Stimulated activated CD8-positive, alpha-beta memory T cell treated with anti-CD3 and anti-CD28 coated beads, Interleukin-4, amount 100 ng/mL, for 24 hours (primary cell): Measurements from ENCODE around the gene TMEM175.
"Not testable (repeated sequence)": the region's sequence is repeated elsewhere in the genome, so short reads cannot be mapped to it uniquely, and the experiment has no call there.

Experiments used
- DNase-seq: peaks from one replicate; pipeline ENCODE4 v3.0.0-alpha.2; 2020; ENCODE audit warnings: low read depth

Gene TMEM175

DNA sequence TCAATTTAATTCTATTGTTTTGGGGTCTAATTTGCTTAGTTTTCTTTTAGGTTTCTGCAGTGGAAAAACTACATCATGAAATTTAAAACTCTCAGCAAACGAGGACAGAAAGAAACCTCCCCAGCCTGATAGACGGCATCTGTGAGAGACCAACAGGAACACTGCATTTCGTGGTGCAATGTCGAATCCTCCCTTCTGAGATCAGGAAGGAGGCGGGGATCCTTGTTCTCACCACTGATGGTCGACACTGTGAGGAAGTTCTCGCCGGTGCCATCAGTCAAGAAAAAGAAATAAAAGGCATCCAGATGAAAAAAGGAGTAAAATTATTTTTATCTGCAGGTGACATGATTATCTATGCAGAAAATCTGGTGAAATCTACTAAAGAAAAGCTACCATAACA lies 16.7 kb upstream of the TMEM175 start:
- no peak for DNase-seq

DNA sequence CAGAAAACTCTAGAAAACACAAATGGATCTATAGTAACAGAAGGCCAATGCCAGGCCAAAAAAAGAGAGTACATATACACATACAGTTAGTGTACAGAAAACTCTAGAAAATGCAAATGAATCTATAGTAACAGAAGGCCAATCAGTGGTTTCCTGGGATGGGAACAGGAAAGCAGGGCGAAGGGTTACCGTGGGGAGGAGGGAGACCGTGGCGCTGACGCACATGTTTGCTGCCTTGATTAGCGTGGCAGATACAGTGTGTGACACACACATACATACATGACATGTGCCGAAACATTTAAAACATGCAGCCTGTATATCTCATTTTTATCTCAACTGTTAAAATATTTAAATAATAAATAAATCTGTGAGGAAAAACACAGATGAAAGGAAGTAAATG lies 14.8 kb upstream of the TMEM175 start:
- DNase-seq = no peak

DNA sequence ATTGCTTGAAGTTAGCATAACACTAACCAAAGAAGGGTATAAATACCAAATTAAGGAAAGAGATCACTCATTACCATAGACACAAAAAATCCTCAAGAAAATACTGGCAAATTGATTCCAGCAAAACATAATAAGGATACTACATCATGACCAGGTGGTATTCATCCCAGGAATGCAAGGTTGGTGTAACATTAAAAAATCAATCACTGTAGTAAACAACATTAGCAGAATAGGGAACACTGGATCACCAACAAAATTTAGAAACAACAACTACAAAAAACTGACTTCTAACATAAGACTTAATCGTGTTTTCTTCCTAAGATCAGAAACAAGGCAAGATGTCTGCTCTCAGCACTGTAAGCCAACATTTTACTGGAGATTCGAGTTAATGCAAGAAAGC lies 14.3 kb upstream of the TMEM175 start:
- DNase-seq = no peak

DNA sequence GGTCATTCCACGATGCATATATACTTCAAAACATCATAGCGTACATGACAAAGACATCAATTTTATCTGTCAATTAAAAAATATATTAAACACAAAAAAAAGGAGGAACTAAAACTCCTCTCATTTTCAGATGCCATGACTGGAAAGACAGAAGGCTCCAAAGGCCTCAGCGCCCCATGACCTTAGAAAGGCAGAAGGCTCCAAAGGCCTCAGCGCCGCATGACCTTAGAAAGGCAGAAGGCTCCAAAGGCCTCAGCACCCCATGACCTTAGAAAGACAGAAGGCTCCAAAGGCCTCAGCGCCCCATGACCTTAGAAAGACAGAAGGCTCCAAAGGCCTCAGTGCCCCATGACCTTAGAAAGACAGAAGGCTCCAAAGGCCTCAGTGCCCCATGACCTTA lies 13.7 kb upstream of the TMEM175 start:
- DNase-seq = not testable (repeated sequence)

DNA sequence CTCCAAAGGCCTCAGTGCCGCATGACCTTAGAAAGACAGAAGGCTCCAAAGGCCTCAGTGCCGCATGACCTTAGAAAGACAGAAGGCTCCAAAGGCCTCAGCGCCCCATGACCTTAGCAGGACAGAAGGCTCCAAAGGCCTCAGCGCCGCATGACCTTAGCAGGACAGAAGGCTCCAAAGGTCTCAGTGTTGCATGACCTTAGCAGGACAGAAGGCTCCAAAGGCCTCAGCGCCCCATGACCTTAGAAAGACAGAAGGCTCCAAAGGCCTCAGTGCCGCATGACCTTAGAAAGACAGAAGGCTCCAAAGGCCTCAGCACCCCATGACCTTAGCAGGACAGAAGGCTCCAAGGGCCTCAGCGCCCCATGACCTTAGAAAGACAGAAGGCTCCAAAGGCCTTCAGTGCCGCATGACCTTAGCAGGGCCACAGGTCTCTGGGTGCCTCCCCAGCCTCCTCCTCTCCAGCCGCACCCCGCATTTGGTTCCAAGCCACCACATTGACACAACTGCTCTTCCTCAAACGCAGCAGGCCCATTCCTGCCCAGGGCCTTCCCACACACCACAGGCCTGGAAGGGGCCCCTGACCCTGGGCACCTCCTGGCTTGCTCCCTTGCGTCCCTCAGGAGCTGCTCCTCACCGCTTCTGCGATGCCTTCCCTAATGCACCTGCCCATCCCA lies 13.1 kb upstream of the TMEM175 start:
- not testable (repeated sequence) for DNase-seq

DNA sequence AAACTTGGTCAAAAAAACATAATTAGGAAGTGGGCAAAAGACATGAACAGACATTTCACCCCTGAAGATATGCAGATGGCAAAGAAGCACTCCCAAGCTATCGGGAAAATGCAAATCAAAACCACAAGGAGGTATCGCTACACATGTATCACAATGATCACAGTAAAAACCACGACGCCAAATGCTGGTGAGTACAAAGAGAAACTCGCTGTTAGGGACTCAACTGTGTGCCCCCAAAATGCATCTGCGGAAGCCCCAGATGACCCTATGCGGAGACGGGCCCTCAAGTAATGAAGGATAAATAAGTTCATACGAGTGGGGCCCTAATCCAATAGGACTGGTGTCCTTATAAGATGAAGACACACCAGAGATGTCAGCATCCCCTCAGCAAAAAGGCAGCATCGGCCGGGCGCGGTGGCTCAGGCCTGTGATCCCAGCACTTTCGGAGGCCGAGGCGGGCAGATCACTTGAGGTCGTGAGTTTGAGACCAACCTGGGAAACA lies 10.4 kb upstream of the TMEM175 start:
- no peak for DNase-seq

DNA sequence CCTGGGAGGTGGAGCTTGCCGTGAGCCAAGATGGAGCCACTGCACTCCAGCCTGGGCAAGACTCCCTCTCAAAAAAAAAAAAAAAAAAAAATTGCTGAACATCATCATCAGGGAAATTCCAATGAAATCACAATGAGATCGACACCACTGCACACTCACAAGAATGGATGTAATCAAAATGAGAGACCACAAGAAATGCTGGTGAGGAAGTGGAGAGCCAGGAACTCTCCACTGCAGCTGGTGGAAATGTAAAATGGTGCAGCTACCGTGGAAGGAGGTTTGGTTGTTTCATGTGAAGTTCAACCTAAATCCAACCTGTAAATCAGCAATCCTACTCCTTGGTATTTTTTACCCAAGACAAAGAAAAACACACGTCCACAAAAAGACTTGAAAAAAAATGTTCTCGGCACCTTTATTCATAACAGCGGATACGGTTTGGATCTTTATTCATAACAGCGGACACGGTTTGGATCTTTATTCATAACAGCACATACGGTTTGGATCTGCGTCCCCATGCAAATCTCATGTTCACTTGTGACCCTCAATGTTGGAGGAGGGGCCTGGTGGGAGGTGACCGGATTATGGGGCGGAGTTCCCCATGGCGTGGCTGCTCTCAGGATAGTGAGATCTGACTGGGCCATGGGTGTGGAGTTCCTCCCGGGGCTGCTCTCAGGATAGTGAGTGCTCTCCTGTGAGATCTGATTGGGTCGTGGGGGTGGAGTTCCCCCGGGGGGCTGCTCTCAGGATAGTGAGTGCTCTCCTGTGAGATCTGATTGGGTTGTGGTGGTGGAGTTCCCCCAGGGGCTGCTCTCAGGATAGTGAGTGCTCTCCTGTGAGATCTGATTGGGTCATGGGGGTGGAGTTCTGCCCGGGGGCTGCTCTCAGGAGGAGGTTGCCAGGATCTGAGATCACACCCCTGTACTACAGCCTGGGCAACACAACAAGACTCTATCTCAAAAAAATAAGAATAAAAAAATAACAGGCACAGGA lies 7.9 kb upstream of the TMEM175 start:
- no peak for DNase-seq

DNA sequence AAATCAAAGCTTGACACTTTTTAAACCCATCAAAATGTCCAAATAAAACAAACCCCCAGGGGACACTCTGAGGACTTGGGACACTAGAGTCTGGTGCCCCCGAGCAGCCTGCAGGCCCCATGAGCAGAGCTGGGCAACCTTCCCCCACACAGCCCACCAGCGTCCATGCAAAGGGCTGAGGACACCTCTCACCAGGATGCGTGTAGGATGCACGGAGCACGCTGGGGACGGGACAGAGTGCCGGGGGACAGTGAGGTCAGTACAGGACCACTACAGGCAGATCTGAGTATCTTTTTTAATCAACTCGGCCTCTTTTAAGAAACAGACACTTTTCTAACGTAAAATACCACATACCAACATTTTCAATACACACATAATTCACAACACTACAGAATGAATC lies 7.1 kb upstream of the TMEM175 start:
- no peak for DNase-seq

DNA sequence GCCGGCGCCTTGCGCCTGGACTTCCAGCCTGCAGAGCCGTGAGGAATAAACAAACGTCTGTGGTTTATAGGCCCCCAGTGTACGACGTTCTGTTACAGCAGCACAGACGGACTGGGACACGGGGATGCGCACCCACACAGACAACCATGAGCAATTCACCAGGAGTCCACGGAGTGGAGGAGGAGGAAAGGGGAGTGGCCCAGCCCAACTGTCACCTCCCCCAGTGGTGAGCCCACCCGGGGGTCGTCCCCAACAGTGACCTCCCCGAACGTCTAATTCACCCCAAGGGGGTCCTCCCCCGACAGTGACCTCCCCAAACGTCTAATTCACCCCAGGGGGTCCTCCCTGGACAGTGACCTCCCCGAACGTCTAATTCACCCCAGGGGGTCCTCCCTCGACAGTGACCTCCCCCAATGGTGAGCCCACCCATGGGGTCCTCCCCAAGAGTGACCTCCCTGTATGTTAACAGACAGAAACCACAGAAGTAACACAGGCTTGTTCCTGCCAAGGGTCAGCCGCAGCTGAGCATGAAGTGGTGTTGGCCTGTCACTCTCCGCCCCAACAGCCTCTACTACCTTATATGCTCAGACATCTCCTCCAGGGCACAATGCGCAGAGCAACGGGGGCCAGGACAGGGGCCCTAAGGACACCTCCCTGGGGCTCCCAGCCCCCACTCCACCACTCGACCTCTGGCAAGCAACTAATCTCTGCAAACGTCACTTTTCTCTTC lies 6.3 kb upstream of the TMEM175 start:
- no peak for DNase-seq

DNA sequence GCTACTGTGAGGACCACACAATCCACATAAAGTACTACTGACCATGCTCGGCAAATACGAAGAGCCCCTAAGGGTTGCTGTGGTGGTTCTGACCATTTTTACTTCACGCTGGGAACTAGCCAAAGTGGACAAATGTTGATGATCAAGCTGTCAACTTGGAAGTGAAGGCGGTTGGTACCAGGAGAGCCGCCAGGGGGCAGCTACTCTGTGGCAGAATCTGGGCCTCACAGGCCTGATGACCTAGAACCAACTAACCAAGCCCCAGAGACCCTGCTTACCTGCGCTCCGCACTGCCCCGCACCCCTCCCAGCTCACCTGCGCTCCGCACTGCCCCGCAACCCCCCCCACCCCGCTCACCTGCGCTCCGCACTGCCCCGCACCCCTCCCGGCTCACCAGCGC lies 5.7 kb upstream of the TMEM175 start:
- DNase-seq = no peak

DNA sequence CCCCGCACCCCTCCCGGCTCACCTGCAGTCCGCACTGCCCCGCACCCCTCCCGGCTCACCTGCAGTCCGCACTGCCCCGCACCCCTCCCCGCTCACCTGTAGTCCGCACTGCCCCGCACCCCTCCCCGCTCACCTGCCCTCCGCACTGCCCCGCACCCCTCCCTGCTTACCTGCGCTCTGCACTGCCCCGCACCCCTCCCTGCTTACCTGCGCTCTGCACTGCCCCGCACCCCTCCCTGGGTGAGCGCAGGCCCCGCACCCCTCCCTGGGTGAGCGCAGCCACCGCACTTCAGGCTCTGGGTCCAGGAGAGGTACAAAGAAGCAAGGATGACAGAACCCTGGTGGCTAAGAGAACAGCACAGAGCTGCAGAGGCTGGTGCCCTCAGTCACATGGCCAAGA lies 4.7 kb upstream of the TMEM175 start:
- not testable (repeated sequence) for DNase-seq

DNA sequence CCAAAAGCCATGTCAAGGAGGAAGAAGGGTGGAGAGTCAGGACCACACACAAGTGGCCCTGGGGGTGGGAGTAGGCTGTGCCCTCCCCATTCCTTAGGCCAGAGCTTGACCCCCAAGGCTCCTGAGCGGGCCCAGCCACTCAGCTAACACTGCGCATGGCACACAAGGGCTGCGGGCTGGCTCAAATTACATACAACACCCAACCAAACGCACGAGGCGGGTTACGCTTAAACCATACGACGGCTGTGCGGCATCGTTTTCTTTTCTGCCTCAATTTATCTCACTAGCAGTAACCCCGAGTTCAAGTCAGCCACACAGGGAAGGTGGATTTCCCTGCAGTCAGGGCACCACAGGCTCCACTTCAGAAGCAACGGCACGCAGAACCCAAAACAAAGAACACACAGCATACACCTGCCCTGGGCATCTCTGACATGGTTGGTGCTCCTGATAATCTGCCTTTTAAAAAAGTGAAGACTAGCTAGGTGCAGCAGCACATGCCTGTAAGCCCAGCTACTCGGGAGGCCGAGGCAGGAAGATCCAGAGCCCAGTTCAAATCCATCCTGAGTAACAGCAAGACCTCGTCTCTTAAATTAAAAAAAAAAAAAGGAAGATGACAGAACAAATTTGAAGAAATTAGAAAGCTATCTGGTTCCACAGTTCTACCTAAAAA lies 3.0 kb upstream of the TMEM175 start:
- no peak for DNase-seq

DNA sequence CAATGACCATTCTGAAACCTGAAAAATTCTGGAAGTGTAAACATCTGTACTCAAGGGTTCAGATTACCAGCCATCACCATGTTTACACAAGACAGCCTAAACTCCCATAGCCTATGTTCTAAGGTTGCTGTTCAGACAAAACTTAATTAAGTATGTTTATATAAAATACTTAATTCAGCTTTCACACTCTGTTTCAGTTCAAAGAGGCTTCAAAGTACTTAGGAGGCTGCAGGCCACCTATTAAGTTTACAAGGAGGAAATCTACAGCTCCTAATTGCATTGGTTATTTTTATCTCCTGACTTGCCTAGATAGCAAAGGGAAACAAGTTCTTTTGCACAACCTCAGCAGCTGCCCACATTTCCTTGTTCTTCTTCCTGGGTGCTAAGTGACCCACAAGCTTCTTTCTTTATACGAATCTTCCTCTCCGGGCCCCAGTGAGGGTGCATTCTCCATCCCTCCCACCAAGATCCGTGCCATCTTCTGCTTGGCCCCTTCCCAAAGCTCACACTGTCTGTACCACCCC lies 2.2 kb upstream of the TMEM175 start:
- DNase-seq = no peak

DNA sequence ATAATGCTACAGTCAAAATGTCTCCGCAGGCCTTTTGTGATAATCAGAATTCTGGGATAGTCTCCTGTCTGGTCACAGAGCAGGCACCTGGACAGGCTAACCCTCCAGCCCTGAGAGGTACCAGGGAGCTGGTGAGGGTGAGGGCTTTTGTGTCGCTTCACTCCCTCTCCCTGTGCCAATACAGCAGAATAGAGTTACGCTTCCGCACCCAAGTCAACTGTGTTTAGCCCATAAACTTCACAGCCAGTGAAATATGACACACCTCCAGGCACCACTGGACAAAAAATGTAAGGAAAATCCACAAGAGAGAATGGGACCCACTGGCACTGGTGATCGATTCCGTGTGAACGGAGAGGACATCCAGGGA lies 1.4 kb upstream of the TMEM175 start:
- no peak for DNase-seq

DNA sequence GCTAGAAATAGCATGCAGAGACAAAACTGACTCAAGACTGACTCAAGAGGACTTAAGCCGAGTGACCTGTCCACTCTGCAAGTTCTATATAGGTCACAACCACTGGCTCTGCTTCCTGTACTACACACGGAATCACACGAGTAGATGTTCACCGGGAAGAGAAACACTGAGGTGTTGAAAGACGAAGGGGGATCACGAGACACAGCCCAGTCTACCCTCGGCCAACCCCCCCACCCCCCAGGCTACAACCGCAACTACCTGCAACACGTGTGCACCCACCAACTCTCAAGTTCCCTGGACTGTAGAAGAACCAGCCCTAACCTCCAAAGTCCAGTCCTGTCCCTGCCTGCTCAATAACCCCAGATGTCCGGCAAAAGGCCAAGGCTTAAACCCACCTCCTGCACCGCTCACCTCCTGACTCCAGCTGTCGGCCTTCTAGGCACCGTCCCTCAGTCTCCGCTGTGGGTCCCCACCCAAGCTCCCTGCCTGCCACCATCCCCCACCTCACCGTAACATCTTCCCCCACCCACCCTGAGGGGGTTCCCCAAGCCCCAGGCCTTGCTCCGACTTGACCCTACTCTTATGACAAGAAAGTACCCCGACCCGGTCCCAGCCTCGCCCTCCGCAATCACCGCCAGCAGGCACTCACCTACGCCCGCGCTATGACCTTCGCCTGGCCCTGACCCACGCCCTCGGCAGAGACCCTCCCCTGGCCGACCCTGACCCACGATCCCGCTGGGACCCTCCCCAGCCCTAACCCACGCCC lies 883 bp upstream of the TMEM175 start:
- DNase-seq = no peak

DNA sequence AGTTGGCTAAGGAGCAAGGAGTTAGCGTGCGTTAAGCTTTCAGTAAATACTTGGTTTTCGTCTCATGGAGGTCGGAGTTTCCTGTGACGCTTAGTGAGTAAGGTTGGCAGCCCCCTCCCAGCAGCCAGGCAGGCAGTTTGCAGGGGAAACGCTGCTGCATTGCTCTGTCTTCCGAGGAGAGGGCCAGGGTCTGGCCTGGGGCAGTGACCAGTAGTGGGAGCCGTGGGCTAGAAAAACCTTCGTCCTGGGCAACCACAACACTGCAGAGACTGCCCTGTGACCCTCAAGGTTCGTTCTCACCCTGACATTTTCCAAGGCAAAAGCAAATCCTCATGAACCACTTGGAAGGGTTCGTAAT lies 432 bp downstream of the TMEM175 start:
- no peak for DNase-seq

DNA sequence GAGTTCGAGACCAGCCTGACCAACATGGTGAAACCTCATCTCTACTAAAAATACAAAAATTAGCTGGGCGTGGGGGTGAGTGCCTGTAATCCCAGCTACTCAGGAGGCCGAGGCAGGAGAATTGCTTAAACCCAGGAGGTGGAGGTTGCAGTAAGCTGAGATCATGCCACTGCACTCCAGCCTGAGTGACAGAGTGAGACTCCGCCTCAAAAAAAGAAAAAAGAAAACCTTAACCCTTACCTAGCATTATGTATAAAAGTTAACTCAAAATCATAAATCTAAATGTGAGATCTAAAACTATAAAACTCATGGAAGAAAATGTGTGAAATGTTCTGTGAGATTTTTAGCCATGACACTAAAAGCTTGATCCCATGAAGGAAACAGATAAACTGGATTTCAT lies 7.2 kb downstream of the TMEM175 start:
- not testable (repeated sequence) for DNase-seq

DNA sequence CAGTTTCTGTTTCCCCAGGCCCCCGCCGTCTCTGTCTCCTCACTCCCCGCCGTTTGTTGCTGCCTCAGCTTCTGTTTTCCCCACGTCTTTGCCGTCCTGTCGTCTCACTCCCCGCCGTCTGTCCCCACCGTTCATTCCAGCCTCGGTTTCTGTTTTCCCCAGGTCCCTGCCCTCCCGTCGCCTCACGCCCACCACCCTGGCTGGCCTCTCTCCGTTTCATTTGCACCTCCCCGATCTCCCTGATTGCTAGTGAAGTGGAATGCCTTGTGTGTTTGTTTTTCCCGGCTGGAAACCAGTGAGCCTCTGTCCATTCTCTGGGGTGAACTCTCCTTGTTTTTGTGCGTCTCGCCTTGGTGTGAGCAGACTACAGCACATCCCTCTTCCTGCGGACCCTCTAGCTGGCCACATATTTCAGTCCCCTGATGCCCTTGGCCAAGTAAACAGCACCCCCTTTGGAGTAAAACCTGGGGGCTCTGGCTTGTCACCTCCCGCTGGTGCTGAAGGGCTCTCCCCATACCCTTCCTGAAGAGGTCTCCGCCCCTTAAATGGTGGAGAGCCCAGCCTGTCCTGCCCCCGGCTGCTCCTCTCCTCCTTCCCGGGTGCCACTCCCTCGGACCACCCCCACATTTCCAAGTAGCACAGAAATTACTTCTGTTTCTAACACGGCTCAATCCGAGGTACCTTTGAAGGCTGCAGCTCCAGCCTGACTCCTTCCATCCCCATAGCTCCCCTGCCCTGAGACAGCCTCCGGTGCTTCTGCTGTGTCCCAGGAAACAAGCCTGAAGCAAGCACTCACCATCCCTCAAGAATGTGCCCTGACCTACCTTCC lies 13.2 kb downstream of the TMEM175 start:
- no peak for DNase-seq

DNA sequence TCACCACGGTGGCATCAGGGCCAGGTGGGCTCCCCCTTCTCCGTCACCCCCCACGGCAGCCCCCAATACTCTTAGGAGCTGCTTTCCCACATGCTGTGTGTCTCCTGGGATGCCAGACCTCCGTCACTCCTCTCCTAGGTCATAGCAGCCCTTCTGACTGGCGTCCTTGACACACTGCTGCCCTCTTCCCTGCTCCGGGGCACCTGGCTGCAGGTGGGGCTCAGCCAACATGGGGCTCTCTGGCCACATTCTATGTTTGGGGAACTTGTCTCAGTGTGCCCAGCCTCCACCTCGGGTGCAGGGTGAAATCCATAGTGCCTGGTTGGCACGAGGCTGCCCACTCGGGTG lies 13.8 kb downstream of the TMEM175 start:
- no peak for DNase-seq
